ENCODE data around the gene PLA2G4F.

PLA2G4F gene

DNA sequence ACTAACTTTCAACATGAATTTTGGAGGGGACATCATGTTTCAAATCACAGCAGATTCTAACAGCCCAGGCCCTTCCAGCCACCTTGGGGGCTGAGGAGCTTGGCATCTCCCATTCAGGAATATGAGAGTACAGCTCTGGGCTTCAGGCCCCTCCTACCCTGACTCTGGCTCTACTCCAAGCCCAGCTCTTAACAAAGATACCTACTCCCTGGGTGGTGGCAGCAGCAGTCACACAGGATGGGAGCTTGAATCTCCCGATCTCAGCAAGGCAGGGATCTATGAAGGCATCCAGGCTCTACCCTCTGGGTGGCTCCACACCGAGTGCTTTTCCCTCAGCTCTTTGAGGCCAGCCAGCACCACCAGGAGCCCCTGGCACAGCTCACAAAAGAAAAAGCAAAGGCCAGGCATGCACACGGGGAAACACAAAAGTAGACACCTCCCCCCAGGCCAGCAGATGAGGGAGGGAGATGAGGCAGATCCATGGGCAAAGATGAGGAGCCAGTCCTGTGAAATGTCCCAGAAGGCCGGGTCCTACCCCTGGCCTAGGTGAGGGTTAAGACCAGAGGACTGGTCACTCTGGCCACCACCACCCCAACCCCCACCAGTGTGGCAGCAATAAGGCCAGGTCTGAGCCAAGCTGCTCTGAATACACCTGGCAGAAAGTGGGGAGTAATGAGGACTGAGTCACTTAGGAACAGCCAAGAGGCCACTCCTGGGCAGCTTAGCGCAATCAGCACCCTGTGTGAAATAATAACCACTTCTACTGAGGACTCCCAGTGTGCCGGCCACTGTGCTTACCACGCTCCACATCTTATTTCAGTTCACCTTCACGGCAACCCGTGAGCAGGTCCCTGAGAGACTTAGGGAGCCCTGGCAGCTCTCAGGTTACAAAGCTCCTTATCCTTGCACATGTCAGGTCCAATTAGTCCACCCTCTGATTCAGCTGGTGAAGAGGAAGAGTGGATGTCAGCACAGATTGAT, 24.3 kb downstream of the PLA2G4F start:
- no peak for DNase-seq (ENCODE audit: low read depth)

DNA sequence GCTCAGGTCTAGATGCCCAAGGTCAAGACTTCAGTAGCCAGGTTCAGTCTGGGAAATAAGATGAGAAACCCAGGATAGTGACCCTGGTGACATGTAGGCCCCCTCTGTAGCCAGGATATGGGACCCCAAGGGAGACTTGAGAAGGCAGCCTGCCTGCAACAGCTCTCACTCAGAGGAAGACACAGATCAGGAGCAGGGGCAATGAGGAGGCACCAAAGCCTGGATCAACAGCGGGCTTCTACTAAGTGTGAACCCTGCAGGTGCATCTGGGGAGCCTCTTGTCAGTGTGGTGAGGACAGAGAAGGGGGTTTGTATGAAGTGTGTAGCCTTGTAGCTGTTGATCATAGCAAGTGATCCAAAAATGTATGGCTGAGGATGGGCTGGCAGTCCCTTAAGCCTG, 25.4 kb downstream of the PLA2G4F start:
- no peak for DNase-seq (ENCODE audit: low read depth)

DNA sequence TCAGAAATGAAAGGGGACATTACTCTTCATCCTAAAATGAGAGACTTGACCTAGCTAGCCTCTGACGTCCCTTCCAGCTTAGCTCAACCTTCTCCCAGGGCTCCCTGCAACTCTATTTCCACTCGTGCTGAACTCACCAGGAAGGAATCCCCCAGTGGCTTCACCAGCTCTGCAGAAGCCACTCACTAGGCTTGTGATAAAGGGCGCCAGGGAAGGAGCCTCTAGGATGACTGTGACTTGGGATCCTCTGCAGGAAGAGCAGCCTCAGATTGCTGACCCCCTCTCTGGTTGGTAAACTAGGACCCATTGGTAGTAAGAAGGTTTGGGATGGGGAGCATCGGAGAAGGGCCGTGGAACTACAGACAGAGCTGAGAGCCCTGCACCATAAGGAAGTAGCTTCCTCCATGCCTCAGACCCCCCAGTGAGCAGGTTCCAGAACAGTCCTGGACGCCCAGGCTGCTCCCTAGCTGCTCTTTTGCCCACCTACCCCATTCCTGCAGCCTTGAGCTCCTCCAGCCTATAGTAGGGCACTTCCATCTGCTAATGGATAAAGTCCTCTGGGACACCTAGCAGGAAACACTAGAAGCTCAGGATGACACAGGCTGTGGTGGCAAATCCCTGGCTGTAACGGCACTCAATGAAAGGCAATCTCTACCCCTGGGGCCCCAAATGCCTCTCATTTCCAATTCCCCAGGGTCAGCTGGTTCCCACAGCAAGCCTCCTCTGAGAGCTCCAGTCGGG, 26.0 kb downstream of the PLA2G4F start:
- no peak for DNase-seq (ENCODE audit: low read depth)

DNA sequence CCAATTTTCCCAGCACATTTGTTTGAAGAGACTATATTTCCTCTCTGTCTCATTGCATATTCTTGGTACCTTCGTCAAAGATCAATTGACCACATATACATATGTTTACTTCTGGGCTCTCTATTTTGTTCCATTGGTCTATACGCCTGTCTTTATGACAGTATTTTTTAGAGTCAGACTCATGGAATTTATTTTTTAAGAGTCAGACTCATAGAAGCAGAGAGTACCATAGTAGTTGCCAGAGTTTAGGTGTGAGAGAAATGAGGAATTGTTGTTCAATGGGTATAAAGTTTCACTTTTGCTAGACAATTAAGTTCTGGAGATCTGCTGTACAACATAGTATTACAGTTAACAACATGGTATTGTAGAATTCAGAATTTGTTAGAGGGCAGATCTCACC, 27.1 kb downstream of the PLA2G4F start:
- DNase-seq (ENCODE audit: low read depth) = no peak

DNA sequence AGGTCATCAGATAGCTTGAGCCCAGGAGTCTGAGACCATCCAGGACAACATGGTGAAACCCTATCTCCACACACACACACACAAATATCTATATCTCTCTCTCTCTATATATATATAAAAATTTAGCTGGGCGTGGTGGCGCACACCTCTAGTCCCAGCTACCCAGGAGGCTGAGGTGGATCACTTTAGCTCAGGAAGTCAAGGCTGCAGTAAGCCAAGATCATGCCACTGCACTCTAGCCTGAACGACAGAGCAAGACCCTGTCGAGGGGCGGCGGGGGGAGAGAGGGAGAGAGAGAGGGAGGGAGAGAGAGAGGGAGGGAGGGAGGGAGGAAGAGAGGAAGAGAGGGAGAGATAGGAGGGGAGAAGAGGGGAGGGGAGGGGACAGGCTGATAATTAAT, 28.0 kb downstream of the PLA2G4F start:
- no peak for DNase-seq (ENCODE audit: low read depth)

DNA sequence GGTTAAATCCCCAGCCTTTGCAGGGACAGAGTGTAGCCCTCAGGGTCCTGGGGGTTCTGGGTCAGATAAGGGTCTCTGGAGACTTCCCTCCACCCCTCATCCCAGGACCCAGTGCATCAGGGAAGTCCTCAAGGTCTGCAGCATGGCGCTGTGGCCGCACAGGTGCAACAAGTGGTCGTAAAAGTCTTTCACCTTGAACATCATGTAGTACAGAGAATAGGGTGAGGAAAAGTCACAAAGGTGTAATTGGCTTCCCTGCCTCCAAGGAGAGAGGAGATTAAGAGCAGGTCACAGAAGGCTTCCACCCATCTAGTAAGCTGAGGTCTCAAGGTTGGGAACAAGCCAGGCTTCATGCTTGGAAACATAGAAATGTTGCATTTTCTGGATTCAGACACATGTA, 32.9 kb downstream of the PLA2G4F start:
- no peak for DNase-seq (ENCODE audit: low read depth)

DNA sequence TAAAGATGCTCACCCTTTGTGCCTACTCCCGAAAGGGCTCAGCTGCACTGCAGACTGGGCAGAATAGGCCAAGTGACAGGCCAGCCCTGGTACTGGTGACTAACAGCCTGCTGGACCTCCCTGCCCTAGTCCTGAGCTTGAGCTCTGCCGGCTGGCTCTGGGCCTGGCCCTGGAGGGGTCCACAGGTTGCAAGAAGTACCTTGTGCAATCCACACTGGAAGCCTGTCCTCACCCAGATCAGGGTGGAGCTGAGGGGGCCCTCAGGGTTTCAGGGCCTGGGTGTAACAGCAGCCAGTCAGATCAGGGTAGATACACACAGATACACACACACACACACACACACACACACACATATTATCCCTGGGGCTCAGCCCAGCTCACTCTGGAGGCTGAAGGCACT, 34.8 kb downstream of the PLA2G4F start:
- DNase-seq (ENCODE audit: low read depth) = no peak

DNA sequence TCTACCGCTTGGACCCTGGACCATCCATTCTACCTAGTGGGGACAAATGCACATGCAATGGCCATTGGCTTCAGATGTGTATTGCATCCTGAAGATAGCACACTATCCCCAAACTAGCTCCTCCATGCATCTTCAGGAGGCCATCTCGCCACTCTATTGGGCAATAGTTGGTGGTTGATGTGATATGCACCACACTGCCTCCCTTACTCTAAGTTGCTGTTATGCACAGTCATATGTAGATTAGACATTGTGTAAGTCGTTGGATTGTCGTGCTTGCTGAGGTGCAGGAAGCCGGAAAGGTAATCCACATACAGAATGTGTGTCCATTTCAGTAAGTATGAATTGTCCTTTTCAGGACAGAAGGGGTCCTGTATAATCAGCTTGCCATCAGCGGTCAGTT, 35.4 kb downstream of the PLA2G4F start:
- no peak for DNase-seq (ENCODE audit: low read depth)

DNA sequence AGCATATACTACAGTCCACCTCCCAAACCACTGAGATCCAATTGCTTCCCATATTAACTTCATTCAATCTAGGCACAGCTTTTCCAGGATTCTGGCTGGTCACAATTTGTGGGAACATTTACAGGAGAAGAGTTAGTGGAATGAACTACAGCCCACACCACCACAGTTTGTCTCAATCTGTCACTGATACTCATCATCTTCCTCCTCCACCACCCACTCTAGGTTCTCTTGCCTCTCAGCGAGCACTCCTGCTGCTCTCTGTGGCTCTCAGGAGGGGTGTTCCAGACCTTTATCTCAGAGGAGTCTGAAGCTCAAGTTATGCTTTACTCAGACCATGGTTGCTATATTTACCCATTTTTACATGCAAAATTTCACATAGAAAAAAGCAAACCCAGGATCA, 36.2 kb downstream of the PLA2G4F start:
- no peak for DNase-seq (ENCODE audit: low read depth)

DNA sequence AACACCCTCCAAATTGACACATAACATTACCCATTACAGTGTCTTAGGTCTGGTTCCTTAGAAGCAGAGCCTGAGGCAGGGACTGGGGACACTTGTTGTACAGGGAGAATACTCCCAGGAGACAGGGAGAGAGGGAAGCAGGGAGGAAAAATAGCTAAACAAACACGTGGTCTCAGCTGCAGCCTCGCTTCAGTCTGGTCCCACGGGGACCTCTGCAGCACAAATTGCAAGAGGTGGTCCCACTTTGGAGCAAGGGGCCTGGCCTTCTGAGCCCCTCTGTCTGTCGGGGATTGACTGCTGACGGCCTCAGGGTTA, 37.0 kb downstream of the PLA2G4F start:
- DNase-seq (ENCODE audit: low read depth) = no peak

DNA sequence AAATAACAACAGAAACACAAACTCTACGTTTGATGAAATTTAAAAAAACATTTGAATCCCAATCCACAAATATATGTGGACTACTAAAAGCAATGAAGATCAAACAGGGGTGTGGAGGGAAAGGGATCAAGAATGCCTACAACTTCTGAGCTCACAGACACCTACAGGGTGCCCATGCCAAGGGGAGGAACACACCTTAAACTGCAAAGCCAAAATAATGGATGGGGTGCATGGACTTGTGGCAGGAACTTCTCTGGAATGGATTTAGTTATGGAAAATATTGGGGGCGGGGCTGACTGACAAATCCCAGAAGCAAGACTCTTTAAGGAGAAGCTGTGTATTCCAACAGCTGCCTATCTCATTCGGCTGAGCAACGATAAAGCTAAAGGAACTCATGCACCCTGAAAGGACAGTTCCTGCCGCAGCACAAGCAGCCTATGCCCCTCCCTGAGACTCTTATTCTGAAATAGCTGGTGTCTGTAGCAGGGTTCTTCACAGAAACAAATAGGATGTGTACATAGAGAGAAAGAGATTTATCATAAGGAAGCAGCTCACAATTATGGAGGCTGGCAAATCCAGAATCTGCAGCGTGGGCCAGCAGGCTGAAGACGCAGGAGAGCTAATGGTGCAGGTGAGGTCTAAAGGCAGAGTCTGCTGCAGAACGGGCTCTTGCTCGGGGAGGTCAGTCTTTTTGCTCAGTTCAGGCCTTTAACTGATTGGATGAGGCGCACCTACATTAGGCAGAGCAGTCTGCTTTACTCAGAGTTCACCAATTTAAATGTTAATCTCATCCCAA, 37.6 kb downstream of the PLA2G4F start:
- DNase-seq (ENCODE audit: low read depth) = no peak

DNA sequence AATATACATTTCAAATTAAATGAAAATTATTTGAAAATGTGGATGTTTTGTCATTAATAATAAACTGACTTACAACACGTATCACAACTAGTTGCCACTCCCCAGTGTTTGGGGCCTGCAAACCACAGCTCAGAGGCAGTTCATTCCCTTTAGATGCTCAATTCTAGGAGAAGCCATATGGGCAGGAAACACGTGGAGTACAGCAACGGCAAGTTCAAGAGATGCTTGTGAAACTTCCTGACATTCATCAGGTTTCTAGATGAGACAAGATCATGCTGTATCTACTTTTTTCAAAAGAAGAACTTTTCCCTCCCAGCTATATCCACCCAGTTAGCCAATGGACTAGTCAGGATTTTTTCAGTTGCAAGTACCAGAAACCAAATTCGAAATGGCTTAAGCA, 44.5 kb downstream of the PLA2G4F start:
- DNase-seq (ENCODE audit: low read depth) = no peak

DNA sequence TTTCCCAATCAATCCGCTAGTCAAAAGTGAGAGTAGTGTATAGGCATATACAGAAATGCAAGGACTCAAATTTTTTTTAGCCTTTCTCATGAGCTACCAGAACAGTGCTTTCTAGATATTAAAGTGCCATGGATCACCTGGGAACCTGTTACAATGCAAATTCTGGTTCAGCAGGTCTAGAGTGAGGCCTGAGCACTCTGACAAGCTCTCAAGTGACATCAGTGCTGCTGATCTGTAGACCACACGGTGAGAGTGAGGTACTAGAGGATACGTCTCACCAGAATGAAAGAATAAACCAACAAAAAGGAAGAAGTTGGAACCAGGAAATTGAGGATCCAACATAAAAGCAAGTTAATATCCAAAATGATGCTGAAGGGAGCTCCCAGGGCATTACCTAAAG, 46.1 kb downstream of the PLA2G4F start:
- no peak for DNase-seq (ENCODE audit: low read depth)

DNA sequence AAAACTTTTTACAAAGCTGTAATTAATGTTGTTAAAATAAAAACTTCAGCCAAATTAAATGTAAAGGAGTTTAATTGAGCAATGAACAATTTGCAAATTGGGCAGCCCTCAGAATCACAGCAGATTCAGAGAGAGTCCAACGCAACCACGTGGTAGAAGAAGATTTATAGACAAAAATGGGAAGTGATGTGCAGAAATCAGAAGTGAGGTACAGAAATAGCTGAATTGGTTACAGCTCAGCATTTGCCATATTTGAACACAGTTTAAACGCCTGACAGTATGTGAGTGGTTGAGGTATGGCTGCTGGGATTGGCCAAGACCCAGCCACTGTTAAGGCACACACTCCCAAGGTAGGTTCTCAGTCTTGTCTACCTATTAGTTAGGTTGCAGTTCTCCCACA, 47.6 kb downstream of the PLA2G4F start:
- DNase-seq (ENCODE audit: low read depth) = no peak

DNA sequence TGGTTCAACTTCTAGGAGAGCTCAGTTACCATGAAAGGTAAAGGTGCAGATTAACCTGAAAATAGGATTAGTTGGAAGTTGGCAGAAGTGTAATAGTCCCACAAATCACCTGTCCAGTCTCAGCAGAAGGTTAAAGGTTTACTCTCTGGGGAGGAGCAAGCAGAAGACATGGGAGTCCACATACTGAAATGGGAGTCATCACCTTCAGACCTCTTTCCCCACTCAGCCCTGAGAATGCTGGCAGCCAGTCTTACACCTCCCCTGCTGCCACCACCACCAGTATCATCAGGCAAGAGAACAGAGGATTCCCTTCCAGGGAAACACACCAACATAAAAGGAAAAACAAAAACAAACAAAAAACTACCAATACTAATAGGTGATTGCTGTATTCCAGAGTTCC, 48.2 kb downstream of the PLA2G4F start:
- no peak for DNase-seq (ENCODE audit: low read depth)

DNA sequence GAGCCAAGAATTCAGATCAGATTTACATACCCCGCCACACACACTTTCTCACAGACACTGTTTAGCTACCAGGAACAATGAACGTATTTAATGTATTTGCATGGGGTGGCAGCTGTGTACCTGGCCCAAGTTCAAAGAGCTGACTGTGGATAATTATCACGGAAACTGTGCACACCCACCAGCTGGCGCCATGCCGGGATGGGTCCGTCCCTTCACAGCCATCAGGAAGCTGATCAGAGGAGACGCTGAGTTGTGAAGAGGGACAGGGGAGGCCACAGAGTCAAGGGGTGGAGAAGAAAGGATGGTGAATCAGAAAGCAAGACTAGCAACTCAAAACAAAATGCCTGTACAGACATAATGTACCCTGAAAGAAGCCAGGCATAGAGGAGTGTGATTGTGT, 49.0 kb downstream of the PLA2G4F start:
- DNase-seq (ENCODE audit: low read depth) = no peak

DNA sequence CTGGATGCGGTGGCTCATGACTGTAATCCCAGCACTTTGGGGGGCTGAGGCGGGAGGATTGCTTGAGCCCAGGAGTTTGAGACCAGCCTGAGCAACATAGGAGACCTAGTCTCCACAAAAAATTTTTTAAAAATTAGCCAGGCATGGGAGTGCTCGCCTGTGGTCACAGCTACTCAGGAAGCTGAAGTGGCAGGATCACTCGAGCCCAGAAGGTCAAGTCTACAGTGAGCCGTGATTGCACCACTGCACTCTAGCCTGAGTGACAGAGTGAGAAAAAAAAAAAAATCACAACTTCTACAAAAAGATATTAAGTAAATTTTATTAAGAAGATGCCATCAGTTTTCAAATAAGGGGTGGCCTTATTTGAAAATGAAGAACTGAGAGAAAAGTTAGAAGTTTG, 50.1 kb downstream of the PLA2G4F start:
- DNase-seq (ENCODE audit: low read depth) = no peak

DNA sequence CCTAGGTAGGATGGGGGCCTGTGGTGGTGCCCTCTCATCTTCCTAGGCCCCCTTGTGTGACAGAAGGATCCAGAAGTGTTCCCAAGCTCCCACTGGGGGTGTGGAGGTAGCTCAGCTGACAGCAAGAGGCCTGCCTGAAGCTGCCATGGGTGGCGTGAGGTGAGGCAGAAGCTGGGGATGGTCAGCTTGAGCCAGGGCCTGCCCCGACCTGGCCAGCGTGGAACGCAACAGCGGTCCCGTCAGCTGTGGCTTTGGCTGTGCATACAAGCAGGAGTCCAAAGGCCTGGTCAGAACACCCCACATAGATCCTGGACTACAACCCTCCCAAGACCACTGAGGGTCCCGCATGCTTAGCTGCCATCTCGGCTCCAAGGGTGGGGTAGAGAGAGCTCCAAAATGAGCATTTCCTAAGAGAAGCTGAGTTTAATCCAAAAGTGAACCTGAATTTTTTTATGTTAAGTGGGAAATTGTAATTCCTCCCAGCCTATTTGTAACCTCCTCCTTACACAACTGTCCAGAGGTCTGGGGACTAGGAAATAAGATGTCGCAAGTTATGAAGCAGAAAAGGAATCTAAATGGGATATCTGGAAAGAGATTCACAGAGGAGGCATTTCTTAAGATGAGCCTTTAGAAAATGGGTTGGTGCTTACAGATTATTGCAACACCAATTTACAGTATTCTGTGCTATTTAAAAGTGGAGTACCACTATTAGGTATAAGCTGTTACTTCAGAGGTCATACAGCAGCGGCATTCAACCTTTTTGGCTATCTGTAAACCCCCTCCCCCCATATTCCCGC, 52.1 kb downstream of the PLA2G4F start:
- DNase-seq (ENCODE audit: low read depth) = no peak

DNA sequence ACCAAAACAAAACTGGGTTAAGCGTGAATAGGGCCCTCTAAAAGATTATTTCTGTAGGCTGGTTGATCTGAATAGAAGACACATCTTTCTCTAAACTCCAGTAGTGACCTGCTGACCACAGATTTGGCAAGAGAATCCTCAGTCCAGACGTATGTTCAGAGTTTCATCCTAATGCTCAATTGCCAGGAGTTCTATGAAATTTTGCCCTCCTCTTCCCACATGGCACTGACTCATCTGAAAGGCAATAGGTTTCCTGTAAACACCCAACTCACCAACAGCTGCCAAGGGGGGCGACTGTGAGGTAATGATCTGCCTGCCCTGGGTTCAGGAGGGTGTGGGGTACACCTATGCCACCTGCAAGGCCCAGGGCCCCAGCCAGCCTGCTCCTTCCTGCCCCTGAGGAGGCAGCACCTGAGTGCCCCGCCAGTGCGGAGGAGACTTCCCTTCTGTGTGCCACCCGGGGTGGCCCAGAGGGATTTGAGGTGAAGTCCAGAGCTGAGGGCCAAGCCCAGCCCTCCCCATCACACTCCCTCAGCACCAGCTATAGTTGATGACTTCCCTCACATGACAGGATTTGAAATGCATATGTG, 53.7 kb downstream of the PLA2G4F start:
- DNase-seq (ENCODE audit: low read depth) = no peak

DNA sequence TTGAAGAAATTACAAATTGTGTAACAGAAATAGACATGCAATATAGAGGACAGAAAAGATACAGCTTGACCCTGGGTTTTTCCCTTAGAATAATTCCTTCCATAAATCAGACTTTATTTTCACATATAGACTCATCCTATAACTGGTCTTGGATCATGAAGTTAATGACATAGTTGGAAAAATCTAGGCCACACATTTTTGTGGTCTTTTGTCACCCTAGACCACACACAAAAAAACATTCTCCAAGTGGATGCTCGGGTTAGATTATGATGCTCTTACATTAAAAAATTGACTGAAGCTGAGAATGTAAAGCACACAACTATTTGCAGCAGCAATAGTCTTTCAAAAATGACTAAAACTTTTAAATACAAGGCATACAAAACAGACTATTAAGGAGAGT, 54.6 kb downstream of the PLA2G4F start:
- no peak for DNase-seq (ENCODE audit: low read depth)

DNA sequence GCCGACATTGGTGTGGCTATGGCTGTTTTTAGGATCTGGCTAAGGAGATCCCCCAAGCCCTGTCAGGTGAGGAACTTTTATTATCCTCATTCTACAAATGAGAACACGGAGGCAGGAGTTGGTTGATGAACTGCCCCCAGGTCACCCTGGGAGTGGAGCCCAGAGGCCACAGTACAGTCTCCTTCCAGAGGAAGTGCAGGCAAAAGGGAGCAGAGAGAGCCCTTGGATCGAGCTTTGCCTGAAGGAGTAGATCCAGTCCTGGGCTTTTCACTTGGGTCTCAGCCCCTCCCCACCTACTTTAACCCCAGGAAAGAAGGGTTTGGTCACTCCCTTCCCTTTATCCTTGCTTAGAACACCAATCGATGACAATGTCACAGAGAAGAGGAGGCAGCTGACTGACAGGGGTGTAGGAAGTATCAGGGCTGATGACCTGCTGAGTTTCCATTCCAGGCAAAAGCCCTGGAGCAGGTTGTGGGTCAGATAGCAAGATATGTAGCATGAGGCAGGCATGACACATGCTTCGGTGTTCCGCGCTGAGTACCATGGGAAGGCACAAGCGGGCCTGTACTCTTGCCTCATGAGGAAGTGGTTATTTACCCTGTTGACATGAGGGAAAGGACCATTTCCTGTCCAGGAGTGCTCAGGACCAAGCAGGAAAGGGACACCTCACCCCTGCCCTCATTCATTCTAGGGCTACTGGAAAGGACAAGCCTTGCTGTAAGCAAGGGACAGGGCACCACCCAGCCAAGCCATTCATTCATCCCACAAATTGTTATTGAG, 56.2 kb downstream of the PLA2G4F start:
- DNase-seq (ENCODE audit: low read depth) = no peak

Measured in T-helper 22 cell (primary cell).